Fibroblast of skin of abdomen (primary cell): ENCODE data around the gene COL9A3.
"Not testable (repeated sequence)": the region's sequence is repeated elsewhere in the genome, so short reads cannot be mapped to it uniquely, and the experiment has no call there.

Source experiments
- DNase-seq: peaks from one replicate; pipeline ENCODE4 v3.0.0-alpha.2; 2013

The COL9A3 gene

DNA sequence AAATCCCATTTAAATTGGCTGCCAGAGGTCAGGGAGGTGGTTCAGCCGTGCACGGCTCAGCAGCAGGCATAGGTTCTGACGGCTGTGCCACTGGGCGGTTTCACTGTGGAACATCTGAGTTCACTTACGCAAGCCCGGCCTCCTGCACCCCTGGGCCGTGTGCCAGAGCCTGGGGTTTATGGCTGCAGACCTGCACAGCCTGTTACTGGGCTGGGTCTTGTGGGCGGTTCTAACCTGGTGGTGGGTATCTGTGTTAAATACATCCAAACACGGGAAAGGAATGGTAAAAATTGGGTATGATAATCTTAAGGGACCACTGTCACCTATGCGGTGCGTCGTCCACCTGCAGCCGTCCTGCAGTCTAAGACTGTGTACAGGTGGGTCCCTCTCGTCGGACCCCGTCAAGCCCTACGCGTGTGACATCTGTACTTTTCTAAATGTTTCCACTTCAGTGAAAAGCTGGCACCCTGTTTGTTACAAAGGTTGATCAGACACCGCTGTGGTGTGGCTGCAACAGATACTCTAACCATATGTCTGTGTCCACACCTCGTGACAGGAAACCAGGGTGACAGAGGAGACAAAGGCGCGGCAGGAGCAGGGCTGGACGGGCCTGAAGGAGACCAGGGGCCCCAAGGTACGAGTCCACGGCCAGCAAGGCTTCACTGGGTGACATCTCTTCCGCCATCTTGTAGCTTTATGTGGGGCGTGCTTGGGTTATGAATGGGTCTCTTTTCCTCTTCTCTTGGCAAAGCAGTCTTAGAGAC, 21.5 kb downstream of the COL9A3 start:
- DNase-seq: no peak

GRCh38 chr20:62839261-62839660, 22.4 kb downstream of the COL9A3 start:
- no peak for DNase-seq

DNA sequence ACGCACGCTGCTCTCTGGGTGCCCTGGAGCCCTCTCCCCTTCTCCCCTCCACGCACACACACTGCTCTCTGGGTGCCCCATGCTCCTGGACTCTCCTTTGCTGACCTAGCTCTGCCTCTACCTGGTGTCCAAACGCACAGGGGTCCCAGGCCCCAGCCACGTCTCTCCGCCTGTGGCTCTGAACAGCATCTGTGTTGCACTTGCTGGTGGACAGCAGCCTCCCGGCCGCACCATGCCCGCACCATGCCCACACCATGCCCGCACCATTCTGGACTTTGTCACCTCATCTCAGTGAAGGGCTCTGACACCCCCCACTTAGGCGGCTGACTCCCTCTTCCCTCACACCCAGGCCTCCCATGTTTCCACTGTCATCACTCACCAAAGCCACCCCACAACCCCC, 23.0 kb downstream of the COL9A3 start:
- no peak for DNase-seq

DNA sequence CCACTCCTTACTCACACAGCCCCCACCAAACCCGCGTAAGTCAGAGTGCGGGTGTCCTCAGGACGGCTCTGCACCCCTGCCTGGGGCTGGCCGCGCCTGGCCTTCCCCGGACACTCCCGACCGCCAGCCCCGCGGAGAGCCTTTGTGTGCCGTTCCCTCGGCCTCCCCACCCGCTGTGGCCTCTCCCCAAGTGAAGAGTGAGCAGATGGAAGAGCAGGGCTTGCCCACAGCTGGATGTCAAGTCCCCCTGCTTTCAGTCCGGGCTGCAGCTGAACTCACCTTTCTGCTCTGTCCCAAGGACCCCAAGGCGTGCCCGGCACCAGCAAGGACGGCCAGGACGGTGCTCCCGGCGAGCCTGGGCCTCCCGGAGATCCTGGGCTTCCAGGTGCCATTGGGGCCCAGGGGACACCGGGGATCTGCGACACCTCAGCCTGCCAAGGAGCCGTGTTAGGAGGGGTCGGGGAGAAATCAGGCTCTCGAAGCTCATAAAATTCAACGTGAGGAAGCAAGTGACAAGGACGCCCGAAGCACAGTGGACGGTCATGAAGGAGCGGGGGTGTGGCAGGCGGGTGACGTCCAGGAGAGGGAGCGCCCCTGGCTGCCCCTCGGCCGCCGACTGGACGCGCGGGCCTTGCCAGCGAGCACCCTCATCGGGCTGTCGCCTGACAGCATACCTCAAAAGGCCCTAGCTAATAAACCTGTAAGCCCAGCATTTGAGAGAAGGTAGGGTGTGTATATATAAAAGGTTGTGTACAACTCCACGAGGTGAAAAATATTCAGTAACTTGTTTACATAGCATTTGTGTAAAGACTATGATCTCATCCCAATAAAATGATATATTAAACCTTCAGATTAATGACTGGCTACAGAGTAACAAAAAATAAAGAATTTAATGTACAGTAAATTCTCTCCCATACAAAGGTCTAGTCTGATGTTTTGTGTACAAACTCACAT, 23.7 kb downstream of the COL9A3 start:
- DNase-seq: no peak

DNA sequence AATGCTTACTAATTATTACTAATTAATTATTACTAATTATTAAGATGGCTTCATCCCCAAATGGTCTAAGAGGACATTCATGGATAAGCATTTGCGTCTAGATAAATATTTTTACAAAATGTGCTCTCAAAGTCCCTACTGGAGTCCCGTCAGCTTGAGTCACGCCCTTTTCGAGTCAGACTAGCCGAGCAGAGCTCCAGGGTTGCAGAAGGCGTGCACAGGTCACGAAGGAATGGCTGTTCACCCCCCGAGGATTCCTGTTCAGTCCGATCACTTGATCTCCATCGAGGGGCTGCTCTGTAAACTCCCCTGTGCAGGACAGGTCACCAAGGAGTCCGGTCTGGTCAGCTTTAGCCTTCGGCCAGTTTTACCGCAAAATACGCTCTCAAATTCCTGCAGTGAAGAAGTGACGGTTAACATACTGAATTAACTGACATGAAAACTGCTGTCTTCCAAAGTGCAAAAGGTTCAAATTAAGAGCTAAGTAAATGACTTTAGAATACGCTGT, 24.9 kb downstream of the COL9A3 start:
- no peak for DNase-seq

DNA sequence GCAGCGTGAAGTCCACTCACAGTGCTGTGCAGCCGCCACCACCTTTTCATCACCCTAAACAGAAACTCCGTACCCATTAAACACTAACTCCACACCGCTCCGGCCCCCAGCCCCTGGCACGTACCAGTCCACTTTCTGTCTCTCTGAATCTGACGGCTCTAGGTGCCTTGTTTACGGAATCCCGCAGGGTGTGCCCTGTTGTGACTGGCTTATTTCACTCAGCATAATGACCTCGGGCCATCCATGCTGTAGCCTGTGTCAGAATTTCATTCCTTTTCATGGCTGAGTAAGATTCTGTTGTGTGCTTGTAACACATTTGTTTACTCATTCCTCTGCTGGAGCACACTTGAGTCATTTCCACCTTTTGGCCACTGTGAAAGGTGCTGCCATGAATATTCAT, 26.8 kb downstream of the COL9A3 start:
- no peak for DNase-seq

GRCh38 chr20:62844182-62844581, 27.3 kb downstream of the COL9A3 start:
- DNase-seq: no peak

GRCh38 chr20:62845416-62846160, 28.7 kb downstream of the COL9A3 start:
- DNase-seq: peak; percentile 81

DNA sequence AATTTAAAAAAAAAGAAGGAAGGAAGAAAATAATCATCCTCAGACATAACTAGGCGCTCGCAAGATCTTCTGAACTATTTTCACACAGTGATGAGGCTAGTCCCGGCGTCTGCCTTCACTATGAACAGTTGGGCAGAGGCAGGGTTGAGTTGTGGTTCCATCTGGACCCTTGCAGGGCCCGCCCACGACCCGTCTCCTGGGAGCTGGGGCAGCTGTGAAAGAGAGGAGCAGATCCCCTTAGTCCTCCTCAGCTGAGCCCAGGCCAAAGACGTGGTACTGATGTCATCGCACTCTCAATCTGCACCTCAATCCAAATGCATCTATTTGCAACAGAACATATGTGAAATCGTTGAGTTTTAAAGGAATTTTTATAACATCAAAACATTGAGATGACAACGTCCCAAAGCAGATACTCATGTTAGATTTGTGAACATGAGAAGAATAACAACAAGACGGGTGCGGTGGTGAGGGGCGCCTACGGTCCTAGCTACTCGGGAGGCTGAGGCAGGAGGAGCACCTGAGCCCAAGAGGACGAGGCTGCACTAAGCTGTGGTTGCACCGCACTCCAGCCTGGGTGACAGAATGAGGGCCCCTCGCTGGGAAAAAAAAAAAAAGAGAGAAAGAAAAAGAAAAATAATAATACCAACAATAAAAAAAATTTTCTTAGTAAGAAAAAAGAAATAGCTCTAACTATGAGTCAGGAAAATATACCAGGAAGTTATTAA, 29.5 kb downstream of the COL9A3 start:
- peak; percentile 26 for DNase-seq

GRCh38 chr20:62848917-62849316, 32.1 kb downstream of the COL9A3 start:
- DNase-seq: not testable (repeated sequence)

- no peak for DNase-seq
Observed at GRCh38 chr20:62849431-62849830, 32.6 kb downstream of the COL9A3 start.

GRCh38 chr20:62850333-62850974, 33.6 kb downstream of the COL9A3 start:
- DNase-seq: no peak

GRCh38 chr20:62852196-62852595, 35.3 kb downstream of the COL9A3 start:
- no peak for DNase-seq

- DNase-seq: no peak
Observed at GRCh38 chr20:62852841-62853240, 36.0 kb downstream of the COL9A3 start.

DNA sequence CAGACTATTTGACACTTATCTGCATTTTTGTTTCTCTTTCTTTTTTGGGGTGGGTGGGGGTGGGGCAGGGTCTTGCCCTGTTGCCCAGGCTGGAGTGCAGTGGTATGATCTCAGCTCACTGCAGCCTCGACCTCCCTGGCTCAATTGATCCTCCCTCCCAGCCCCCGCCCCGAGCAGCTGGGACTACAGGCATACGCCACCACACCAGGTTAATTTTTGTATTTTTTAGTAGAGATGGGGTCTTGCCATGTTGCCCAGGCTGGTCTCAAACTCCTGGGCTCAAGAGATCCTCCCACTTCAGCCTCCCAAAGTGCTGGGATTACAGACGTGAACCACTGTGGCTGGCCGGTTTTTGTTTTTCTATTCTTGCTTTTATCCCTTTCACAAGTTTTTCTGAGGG, 36.5 kb downstream of the COL9A3 start:
- DNase-seq: not testable (repeated sequence)

DNA sequence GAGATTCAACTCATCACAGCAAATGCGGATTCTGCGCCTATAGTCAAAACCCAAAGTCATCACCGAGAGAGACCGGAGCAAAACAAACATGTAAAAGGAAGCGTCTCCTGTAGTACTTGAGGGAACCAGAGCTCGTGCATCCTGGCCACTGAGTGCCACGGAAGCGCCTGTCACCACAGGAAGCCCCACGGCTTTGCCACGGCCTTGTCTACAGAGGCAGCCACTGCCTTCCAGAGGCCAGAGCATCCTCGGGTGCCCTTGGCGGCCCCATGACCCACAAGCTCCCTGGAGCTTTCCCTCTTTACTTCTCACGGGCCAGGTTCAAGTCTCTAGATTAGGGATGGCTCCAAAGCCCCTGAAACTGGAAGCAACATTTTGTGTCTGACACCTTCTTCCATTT, 37.3 kb downstream of the COL9A3 start:
- DNase-seq: no peak

DNA sequence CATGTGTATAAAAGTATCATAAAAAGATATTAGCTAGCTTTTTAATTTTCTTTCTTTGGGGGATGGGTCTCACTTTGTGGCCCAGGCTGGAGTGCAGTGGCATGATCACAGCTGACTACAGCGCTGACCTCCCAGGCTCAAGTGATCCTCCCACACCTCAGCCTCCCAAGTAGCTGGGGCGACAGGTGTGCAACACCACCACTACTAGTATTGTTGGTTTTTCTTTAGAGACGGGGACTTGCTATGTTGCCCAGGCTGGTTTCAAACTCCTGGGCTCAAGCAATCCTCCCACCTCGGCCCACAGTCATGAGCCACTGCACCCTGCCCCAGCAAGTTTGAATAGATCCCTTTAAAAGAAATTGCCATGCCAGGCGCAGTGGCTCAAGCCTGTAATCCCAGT, 38.3 kb downstream of the COL9A3 start:
- no peak for DNase-seq

DNA sequence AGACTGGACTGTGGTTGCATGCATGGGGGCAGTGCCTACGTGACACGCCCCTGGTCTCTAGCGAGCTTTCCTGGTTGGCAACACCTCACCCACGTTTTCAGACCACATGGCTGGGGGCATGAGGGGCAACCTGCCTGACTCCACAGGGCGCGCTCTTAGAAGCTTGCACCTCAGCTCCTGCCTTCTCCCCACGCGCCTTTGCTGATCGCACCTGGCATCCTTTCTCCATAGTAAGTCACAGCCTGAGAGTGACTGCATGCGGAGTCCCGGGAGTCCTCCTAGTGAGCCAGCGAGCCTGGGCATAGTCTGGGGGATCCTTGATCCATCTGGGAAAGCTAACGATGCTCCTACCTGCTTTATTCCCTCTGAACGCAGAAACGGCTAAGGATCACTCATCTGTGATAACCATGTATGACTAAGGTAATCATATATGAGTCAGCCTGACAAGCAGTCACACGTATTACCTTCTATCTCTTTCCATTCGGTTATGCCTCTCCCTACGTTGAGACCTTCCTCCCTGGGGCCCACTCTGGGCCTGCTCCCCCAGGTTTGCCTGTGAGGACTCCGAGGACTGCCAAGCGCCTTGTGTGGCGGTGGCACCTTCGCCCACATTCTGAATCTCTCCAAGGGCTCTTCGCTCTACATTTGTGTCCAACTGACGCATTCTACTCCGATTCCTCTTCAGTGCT, 40.2 kb downstream of the COL9A3 start:
- no peak for DNase-seq

GRCh38 chr20:62858058-62858830, 41.4 kb downstream of the COL9A3 start:
- no peak for DNase-seq

GRCh38 chr20:62859721-62860120, 42.9 kb downstream of the COL9A3 start:
- DNase-seq: no peak
